HFF-Myc (cell line): ENCODE measurements around the gene PKD1L1.
"Not testable (repeated sequence)": the region's sequence is repeated elsewhere in the genome, so short reads cannot be mapped to it uniquely, and the experiment has no call there.

Experiments used
- DNase-seq: peaks from one replicate; pipeline ENCODE4 v3.0.0-alpha.2; 2011; ENCODE audit warnings: low read depth; ENCODE audit errors: extremely low read depth
- H3K4me3 ChIP-seq: replicated peaks from 2 replicates; pipeline ENCODE4 v1.5.1; 2011; ENCODE audit warnings: low read depth, mild to moderate bottlenecking, control low read depth, low read length
- TF ChIP-seq, protein P1 (sequence below): IDR thresholded peaks from 2 replicates; pipeline ENCODE4 v1.5.1; 2012; ENCODE audit warnings: mild to moderate bottlenecking, low read depth, low read length, control low read depth; ENCODE audit errors: missing control alignments

The PKD1L1 gene

DNA sequence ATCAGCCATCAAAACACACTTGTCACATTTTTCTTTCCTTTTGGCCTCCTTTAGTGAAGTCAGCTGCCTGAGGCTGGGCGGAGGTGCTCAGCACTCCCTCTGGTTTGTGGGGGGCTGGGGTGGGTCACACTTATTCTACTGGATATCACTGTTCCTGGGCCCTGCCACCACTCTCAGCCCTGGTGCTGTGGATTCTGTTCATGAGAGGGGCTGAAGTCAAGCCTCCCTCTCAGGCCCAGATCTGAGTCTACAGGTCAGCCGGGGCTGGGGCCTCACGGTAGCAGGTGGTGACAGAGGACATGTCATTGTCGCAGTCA is 185.6 kb downstream of the PKD1L1 start:
- TF ChIP-seq, protein P1, sequence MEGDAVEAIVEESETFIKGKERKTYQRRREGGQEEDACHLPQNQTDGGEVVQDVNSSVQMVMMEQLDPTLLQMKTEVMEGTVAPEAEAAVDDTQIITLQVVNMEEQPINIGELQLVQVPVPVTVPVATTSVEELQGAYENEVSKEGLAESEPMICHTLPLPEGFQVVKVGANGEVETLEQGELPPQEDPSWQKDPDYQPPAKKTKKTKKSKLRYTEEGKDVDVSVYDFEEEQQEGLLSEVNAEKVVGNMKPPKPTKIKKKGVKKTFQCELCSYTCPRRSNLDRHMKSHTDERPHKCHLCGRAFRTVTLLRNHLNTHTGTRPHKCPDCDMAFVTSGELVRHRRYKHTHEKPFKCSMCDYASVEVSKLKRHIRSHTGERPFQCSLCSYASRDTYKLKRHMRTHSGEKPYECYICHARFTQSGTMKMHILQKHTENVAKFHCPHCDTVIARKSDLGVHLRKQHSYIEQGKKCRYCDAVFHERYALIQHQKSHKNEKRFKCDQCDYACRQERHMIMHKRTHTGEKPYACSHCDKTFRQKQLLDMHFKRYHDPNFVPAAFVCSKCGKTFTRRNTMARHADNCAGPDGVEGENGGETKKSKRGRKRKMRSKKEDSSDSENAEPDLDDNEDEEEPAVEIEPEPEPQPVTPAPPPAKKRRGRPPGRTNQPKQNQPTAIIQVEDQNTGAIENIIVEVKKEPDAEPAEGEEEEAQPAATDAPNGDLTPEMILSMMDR: no peak
- no peak for DNase-seq
- H3K4me3 ChIP-seq: no peak overlapping the region

DNA sequence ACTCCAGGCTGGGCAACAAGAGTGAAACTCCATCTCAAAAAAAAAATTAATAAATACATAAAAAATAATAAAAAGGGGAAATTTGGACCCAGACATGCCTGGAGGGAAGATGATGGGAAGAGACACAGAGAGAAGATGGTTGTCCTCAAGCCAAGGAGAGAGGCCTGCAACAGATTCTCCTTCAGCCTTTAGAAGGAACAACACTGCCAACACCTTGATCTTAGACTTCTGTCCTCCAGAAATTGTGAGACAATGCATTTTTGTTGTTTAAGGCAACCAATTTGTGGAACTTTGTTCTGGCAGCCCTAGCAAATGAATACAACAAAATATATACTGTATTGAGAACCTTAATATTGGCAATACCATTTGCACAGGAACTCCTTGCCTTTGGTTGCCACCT is 186.1 kb downstream of the PKD1L1 start:
- no peak overlapping the region for H3K4me3 ChIP-seq
- no peak for DNase-seq
- TF ChIP-seq, protein P1: no peak

DNA sequence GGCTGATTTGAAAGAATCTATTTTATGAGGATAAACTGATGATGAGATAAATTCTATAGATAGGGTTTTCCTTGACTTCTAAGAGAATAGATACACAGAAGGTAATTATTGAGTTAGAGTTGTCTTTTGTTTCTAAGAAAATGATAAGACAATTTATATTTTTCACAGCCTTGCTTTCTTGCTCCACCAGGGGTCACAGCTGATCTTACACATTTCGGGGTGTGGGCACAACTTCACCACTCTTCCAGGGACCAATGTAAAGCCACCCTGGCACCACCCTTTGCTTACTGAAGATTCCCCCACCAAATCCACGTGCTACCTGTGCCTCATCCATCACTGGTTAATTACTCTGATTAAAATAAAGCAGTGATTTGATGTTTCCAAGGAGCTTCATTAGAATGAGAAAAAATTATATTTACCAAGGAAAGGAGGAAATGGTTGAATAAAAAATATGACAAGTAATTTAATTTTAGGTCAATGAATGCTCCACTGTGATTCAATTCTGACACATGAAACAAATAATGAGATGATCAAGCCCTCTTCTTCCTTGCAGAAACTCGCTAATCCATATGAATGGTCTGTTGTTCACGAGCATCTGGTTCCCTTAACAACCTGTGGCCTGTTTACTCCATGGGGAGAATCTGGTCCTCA is 189.1 kb downstream of the PKD1L1 start:
- no peak overlapping the region for H3K4me3 ChIP-seq
- TF ChIP-seq, protein P1: no peak
- DNase-seq: no peak

DNA sequence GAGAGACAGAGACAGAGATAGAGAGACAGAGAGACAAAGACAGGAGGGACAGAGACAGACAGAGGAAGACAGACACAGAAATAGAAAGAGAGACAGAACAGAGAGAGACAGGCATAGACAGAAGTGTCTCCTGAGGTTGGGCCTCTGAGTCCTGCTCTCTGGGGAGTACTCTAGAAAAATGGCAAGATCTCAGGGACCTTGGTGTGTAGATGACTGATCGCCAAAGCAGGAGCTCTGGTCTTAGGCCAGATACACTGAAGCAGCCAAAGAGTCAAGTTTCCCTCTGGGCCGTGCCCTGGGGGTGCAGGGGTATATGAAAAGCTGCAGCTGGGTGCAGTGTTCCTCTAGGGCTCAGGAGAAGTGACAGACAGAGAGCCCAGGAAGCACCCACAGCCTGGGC is 189.7 kb downstream of the PKD1L1 start:
- TF ChIP-seq, protein P1: no peak
- no peak overlapping the region for H3K4me3 ChIP-seq
- DNase-seq: no peak

- H3K4me3 ChIP-seq: no peak overlapping the region
- TF ChIP-seq, protein P1: no peak
- peak; percentile 21 for DNase-seq
These were observed 190.3 kb downstream of the PKD1L1 start for GRCh38 chr7:47757921-47758411.

DNA sequence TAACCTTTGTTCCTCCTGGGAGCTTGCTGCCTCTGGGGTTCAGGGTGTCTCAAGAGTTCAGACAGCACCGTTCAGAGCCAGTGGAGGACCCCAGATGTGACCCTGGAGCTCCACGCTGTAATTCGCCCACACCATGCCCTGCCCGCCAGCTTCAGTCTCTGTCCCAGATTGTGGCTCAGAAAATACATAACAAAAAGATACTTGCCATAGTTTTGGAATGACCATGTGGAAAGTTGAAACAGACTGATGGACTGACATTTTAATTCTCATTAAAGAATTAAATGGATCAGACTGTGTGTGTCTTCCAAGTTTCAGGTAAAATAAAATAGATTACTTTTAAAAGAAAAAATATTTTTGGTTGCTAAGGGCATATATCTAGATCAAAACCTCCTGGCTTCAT is 191.6 kb downstream of the PKD1L1 start:
- H3K4me3 ChIP-seq: no peak overlapping the region
- TF ChIP-seq, protein P1: no peak
- DNase-seq: no peak

GRCh38 chr7:47755248-47755647 is 193.0 kb downstream of the PKD1L1 start:
- no peak for DNase-seq
- no peak overlapping the region for H3K4me3 ChIP-seq
- TF ChIP-seq, protein P1: no peak

DNA sequence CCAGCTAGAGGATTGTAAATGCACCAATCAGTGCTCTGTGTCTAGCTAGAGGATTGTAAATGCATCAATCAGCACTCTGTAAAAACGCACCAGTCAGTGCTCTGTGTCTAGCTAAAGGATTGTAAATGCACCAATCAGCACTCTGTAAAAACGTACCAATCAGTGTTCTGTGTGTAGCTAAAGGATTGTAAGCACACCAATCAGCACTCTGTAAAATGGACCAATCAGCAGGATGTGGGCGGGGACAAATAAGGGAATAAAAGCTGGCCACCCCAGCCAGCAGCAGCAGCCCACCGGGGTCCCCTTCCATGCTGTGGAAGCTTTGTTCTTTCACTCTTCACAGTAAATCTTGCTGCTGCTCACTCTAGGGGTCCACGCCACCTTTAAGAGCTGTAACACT is 196.5 kb downstream of the PKD1L1 start:
- not testable (repeated sequence) for H3K4me3 ChIP-seq, DNase-seq
